Omental fat pad (tissue), 4 donors: ENCODE data around the gene CDC42BPB. TPM values are rescaled to one million over a fixed set of nuclear protein-coding genes. Genes with fewer than 3 reads are reported as not detected.
"Not testable (repeated sequence)": the region's sequence is repeated elsewhere in the genome, so short reads cannot be mapped to it uniquely, and the experiment has no call there.

Experiments
- ATAC-seq: fragments of 150-250 bp; one replicate; pipeline ENCODE4 v1.9.1; 2016; ENCODE audit warnings: mild to moderate bottlenecking, moderate library complexity; ENCODE audit not compliant: low FRiP score
- DNase-seq: peaks from one replicate; pipeline ENCODE4 v3.0.0-alpha.2; 2019; ENCODE audit warnings: low spot score
- CTCF ChIP-seq, 3 donors: fragments of 450-650 bp; IDR thresholded peaks; one replicate each; pipeline ENCODE4 v1.5.1; 2016 to 2017; ENCODE audit warnings: antibody characterized with exemption in 3 of 3, mild to moderate bottlenecking in 3 of 3, moderate library complexity in 2 of 3
- total RNA-seq, 4 donors: library from RNA; depleted of rRNA; stranded (reverse); fragments of >200 nt; gene quantifications; one replicate each; pipeline ENCODE4 v1.1.0, GENCODE V29; 2016

The CDC42BPB gene
- total RNA-seq, 4 donors from 2014 or later, result 63.7 to 131 (median 113) TPM

DNA sequence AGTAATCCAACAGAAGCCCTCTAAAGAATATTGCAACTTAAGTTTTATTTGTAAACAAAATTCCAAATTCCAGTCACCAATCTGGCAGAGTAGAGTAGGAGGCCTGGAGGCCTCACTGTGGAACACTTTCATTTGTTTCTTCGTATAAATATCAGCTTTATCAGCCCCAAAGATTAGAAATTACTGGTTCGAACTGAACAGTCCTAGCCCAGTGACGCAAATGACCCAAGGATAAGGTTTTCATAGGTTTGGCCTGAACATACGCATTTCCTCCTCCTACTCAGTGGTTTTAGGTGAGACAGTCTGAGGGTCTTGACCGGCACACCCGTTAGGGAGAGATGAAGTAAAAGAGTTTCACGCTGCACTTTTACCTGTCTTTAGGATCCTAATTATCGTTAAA lies 1.7 kb downstream of the CDC42BPB start:
- no peak for TF ChIP-seq CTCF (IDR thresholded peaks at IDR 0.05)
- ATAC-seq, result no peak
- DNase-seq, result no peak

DNA sequence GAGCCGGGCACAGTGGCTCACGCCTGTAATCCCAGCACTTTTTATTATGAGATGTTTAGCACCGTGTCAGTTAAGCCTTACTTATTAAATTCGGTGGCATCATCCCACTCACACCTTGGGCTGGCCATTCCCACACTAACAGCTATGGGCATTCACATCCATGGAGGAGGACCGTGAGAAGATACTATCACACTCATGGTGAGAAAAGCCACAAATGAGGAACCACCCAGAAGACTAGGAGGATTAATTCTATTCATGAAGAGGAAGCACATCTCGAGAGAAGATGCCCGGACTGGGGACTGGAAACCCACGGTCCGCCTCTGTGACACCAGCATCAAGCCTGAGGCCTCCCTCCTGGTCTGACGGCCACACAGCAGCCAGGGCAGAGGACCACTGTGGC lies 4.9 kb downstream of the CDC42BPB start:
- ATAC-seq, result no peak
- DNase-seq, result no peak
- TF ChIP-seq CTCF (IDR thresholded peaks at IDR 0.05), result no peak

DNA sequence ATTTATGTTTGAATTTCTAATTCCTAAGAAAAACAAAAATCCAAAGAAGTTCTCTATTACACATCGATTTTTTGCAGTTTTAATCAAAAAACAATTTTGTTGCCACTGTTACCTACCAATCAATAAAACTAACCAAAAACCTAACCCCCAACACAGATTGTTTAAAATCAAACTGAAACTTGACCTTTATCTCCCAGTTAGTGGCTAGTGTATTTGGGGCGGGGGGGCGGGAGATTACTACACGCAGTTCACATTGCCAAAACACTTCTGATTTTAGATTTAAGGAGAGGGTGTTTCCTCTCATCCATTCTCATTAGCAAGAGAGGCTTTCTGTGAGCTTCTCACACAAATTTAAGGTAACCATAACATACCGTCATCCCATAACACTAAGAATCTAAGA lies 6.4 kb downstream of the CDC42BPB start:
- DNase-seq, result no peak
- ATAC-seq, result no peak
- no peak for TF ChIP-seq CTCF (IDR thresholded peaks at IDR 0.05)

- not testable (repeated sequence) for DNase-seq
Observed at GRCh38 chr14:103047453-103047852, 9.9 kb downstream of the CDC42BPB start.

GRCh38 chr14:103045371-103045869 lies 11.9 kb downstream of the CDC42BPB start:
- no peak for DNase-seq
- ATAC-seq, result no peak
- no peak for TF ChIP-seq CTCF (IDR thresholded peaks at IDR 0.05)

More at GRCh38 chr14:103047453-103047852, 9.9 kb downstream of the CDC42BPB start:
- ATAC-seq, result not testable (repeated sequence)

DNA sequence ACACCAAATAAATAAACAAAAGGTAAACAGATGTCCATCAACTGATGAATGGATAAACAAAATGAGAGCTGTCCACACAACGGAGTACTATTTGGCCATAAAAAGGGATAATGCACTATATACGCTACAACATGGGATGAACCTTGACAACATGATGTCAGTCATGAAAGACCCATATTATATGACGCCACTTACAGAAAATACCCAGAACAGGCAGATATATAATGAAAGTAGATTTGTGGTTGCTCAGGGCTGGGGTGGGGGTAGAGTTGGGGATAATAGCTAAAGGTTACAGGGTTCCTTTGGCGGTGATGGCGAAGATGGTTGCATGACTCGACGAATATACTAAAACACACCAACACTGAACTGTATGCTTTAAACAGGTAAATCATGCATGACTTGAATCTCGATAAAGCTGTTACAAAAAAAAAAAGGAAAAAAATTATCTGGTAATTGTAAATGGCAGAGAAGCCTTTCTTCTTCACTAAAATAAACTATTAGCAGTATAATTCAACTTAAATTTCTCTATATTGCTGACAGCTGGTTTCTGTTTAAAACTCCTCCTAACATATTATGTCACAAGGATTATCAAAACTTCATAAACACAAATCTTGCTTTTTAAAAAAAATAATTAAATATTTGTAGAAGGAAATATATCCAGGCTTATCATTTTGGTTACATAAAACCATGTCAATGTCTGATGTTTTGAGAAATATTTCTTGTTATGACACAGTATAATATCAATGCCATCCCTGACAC lies 13.9 kb downstream of the CDC42BPB start:
- no peak for TF ChIP-seq CTCF (IDR thresholded peaks at IDR 0.05)
- no peak for ATAC-seq
- no peak for DNase-seq

DNA sequence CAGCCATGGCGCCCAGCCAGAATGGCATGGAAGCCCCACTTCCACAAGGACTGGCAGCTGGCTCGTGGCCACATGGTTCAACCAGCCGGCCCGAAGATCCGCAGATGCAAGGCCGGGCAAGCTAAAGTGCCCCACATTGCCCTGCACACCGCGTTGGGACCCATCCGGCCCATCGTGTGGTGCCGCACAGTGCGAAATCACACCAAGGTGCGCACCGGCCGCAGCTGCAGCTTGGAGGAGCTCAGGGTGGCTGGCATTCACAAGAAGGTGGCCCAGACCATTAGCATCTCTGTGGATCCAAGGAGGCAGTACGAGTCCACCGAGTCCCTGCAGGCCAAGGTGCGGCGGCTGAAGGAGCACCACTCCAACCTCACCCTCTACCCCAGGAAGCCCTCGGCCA lies 15.9 kb downstream of the CDC42BPB start:
- no peak for TF ChIP-seq CTCF (IDR thresholded peaks at IDR 0.05)
- DNase-seq, result no peak
- ATAC-seq, result no peak
